HepG2 (cell line): ENCODE measurements around the gene RAB24. TPM values are rescaled to one million over a fixed set of nuclear protein-coding genes. Genes with fewer than 3 reads are reported as not detected.

ENCODE experiments used
- CREB1 ChIP-seq, 2 experiments: fragments of 450-650 bp in 1 of 2; IDR thresholded peaks; 2 replicates each; pipeline ENCODE4 v1.6.1; 2016 to 2017; ENCODE audit warnings: control low read depth in 1 of 2, mild to moderate bottlenecking in 1 of 2, missing compliant biosample characterization in 1 of 2, missing genetic modification characterization in 1 of 2
- FOXA1 ChIP-seq, 2 experiments: fragments of 450-650 bp in 1 of 2; sonication (generic) in 1 of 2; formaldehyde crosslinking in 1 of 2; IDR thresholded peaks; 2 replicates each; pipeline versions ENCODE4 v1.4.0 to v1.6.1; 2016 to 2020; ENCODE audit warnings: missing genetic modification reagents in 1 of 2
- GATAD2A ChIP-seq: IDR thresholded peaks from 2 replicates; pipeline ENCODE4 v1.6.1; 2016
- IKZF4 ChIP-seq: sonication (generic); formaldehyde crosslinking; IDR thresholded peaks from 2 replicates; pipeline ENCODE4 v1.5.1; 2020; ENCODE audit warnings: borderline replicate concordance, mild to moderate bottlenecking, low read depth, missing genetic modification reagents; ENCODE audit errors: not compliant biosample characterization
- PRDM4 ChIP-seq: sonication (generic); formaldehyde crosslinking; IDR thresholded peaks from 2 replicates; pipeline ENCODE4 v1.9.0; 2021; ENCODE audit warnings: missing genetic modification reagents, borderline replicate concordance
- PRPF4 ChIP-seq: fragments of 200-400 bp; formaldehyde crosslinking; IDR thresholded peaks from 2 replicates; pipeline ENCODE4 v1.6.1; 2016; ENCODE audit warnings: low read length, low read depth; ENCODE audit not compliant: poor library complexity, severe bottlenecking
- RBFOX2 ChIP-seq: fragments of 200-400 bp; formaldehyde crosslinking; IDR thresholded peaks from 2 replicates; pipeline ENCODE4 v1.6.1; 2017; ENCODE audit warnings: low read depth, mild to moderate bottlenecking, low read length
- SALL1 ChIP-seq: sonication (generic); formaldehyde crosslinking; IDR thresholded peaks from 2 replicates; pipeline ENCODE4 v1.8.0; 2022; ENCODE audit warnings: mild to moderate bottlenecking, missing genetic modification reagents
- SKI ChIP-seq: fragments of 450-650 bp; IDR thresholded peaks from one replicate; pipeline ENCODE4 v1.6.1; 2018; ENCODE audit warnings: mild to moderate bottlenecking; ENCODE audit not compliant: partially characterized antibody
- ZBTB26 ChIP-seq: IDR thresholded peaks from 2 replicates; pipeline ENCODE4 v1.6.1; 2016; ENCODE audit warnings: missing compliant biosample characterization, missing genetic modification reagents, borderline replicate concordance
- ZFAT ChIP-seq: sonication (generic); formaldehyde crosslinking; conservative IDR thresholded peaks from 2 replicates; pipeline ENCODE4 v1.8.1; 2023; ENCODE audit warnings: missing genetic modification reagents, inconsistent platforms
- ZNF101 ChIP-seq: sonication (generic); formaldehyde crosslinking; IDR thresholded peaks from 2 replicates; pipeline ENCODE4 v1.4.0; 2020; ENCODE audit warnings: mild to moderate bottlenecking, low read depth, missing genetic modification reagents, borderline replicate concordance
- ZNF557 ChIP-seq: sonication (generic); formaldehyde crosslinking; IDR thresholded peaks from 2 replicates; pipeline ENCODE4 v1.4.0; 2020; ENCODE audit warnings: missing genetic modification reagents
- ZNF605 ChIP-seq: sonication (generic); formaldehyde crosslinking; IDR thresholded peaks from 2 replicates; pipeline ENCODE4 v1.8.0; 2022; ENCODE audit warnings: mild to moderate bottlenecking, missing genetic modification reagents
- polyA plus RNA-seq, 8 experiments: library from polyadenylated mRNA; depleted of rRNA in 3 of 8; stranded (reverse) in 7 of 8; unstranded in 1 of 8; fragments of >200 nt; fragmentation: Illumina TruSeq in 4 of 8; extraction: Trizol in 4 of 8; gene quantifications; 2 replicates each; pipeline versions ENCODE4 v1.2.1 to v1.2.3, GENCODE V29; 2011 to 2016; ENCODE audit warnings: low read depth in 4 of 8, missing spikeins in 1 of 8, mixed read lengths in 1 of 8; ENCODE audit not compliant: insufficient read depth in 1 of 8
- total RNA-seq, 5 experiments: library from RNA; depleted of rRNA; stranded (reverse); fragments of >200 nt; fragmentation: Illumina TruSeq; extraction: Trizol; gene quantifications; 2 replicates each; pipeline ENCODE4 v1.2.3, GENCODE V29; 2016; ENCODE audit warnings: low read depth in 1 of 5
- TF ChIP-seq, protein P1 (sequence below): sonication (generic); formaldehyde crosslinking; IDR thresholded peaks from 2 replicates; pipeline ENCODE4 v1.9.0; 2021; ENCODE audit warnings: mild to moderate bottlenecking, missing genetic modification reagents
- TF ChIP-seq, protein P2 (sequence below): IDR thresholded peaks from 2 replicates; pipeline ENCODE4 v1.6.1; 2012; ENCODE audit warnings: low read length, improper control_type of control experiment

RAB24 gene
- total and polyA plus RNA-seq, 2 of the 13 experiments (the other 11 are each of a cell fraction or from before 2014, with no cell fraction given) = 22.9 to 63.7 TPM

GRCh38 chr5:177325868-177326381 is 22.4 kb upstream of the RAB24 start (continued):
- TF ChIP-seq, protein P1, sequence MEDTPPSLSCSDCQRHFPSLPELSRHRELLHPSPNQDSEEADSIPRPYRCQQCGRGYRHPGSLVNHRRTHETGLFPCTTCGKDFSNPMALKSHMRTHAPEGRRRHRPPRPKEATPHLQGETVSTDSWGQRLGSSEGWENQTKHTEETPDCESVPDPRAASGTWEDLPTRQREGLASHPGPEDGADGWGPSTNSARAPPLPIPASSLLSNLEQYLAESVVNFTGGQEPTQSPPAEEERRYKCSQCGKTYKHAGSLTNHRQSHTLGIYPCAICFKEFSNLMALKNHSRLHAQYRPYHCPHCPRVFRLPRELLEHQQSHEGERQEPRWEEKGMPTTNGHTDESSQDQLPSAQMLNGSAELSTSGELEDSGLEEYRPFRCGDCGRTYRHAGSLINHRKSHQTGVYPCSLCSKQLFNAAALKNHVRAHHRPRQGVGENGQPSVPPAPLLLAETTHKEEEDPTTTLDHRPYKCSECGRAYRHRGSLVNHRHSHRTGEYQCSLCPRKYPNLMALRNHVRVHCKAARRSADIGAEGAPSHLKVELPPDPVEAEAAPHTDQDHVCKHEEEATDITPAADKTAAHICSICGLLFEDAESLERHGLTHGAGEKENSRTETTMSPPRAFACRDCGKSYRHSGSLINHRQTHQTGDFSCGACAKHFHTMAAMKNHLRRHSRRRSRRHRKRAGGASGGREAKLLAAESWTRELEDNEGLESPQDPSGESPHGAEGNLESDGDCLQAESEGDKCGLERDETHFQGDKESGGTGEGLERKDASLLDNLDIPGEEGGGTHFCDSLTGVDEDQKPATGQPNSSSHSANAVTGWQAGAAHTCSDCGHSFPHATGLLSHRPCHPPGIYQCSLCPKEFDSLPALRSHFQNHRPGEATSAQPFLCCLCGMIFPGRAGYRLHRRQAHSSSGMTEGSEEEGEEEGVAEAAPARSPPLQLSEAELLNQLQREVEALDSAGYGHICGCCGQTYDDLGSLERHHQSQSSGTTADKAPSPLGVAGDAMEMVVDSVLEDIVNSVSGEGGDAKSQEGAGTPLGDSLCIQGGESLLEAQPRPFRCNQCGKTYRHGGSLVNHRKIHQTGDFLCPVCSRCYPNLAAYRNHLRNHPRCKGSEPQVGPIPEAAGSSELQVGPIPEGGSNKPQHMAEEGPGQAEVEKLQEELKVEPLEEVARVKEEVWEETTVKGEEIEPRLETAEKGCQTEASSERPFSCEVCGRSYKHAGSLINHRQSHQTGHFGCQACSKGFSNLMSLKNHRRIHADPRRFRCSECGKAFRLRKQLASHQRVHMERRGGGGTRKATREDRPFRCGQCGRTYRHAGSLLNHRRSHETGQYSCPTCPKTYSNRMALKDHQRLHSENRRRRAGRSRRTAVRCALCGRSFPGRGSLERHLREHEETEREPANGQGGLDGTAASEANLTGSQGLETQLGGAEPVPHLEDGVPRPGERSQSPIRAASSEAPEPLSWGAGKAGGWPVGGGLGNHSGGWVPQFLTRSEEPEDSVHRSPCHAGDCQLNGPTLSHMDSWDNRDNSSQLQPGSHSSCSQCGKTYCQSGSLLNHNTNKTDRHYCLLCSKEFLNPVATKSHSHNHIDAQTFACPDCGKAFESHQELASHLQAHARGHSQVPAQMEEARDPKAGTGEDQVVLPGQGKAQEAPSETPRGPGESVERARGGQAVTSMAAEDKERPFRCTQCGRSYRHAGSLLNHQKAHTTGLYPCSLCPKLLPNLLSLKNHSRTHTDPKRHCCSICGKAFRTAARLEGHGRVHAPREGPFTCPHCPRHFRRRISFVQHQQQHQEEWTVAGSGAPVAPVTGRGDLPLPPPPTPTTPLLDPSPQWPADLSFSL = no peak
- TF ChIP-seq ZBTB26 (CRISPR knock-in tag) (peak; percentile 97), ZNF605 (CRISPR knock-in tag) (no peak), SKI (no peak), ZFAT (CRISPR knock-in tag) (no peak), GATAD2A (CRISPR knock-in tag) (peak; percentile 89), PRDM4 (CRISPR knock-in tag) (no peak), CREB1 (IDR thresholded peaks at IDR 0.05) (no peak), CREB1 (CRISPR knock-in tag; IDR thresholded peaks at IDR 0.05) (peak; percentile 30; the same call in 1 of the 2 replicates), SALL1 (peak; percentile 65), RBFOX2 (no peak), FOXA1 (IDR thresholded peaks at IDR 0.05) (no peak), FOXA1 (CRISPR knock-in tag; IDR thresholded peaks at IDR 0.05) (no peak), ZNF101 (CRISPR knock-in tag) (no peak), PRPF4 (no peak), ZNF557 (no peak), IKZF4 (CRISPR knock-in tag) (no peak)
- TF ChIP-seq, protein P2, sequence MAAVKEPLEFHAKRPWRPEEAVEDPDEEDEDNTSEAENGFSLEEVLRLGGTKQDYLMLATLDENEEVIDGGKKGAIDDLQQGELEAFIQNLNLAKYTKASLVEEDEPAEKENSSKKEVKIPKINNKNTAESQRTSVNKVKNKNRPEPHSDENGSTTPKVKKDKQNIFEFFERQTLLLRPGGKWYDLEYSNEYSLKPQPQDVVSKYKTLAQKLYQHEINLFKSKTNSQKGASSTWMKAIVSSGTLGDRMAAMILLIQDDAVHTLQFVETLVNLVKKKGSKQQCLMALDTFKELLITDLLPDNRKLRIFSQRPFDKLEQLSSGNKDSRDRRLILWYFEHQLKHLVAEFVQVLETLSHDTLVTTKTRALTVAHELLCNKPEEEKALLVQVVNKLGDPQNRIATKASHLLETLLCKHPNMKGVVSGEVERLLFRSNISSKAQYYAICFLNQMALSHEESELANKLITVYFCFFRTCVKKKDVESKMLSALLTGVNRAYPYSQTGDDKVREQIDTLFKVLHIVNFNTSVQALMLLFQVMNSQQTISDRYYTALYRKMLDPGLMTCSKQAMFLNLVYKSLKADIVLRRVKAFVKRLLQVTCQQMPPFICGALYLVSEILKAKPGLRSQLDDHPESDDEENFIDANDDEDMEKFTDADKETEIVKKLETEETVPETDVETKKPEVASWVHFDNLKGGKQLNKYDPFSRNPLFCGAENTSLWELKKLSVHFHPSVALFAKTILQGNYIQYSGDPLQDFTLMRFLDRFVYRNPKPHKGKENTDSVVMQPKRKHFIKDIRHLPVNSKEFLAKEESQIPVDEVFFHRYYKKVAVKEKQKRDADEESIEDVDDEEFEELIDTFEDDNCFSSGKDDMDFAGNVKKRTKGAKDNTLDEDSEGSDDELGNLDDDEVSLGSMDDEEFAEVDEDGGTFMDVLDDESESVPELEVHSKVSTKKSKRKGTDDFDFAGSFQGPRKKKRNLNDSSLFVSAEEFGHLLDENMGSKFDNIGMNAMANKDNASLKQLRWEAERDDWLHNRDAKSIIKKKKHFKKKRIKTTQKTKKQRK = no peak
